HCT116 (cell line): ENCODE measurements around the gene FOXK2.

Source experiments
- ATF3 ChIP-seq: IDR thresholded peaks from 2 replicates; pipeline ENCODE4 v1.6.1; 2012
- CTCF ChIP-seq, 3 experiments: fragments of 200-600 bp in 1 of 3; sonication (generic) in 1 of 3; IDR thresholded peaks in 2 of 3; conservative IDR thresholded peaks in 1 of 3; 2 replicates each; pipeline ENCODE4 v1.5.1; 2012 to 2017; ENCODE audit warnings: low read depth in 2 of 3, low read length in 2 of 3, antibody characterized with exemption in 1 of 3, borderline replicate concordance in 1 of 3, control low read depth in 1 of 3, mild to moderate bottlenecking in 1 of 3, mixed read lengths in 1 of 3, mixed run types in 1 of 3, moderate library complexity in 1 of 3; ENCODE audit not compliant: insufficient read depth in 1 of 3
- RAD21 ChIP-seq: IDR thresholded peaks from 2 replicates; pipeline ENCODE4 v1.6.1; 2012; ENCODE audit warnings: low read depth, mild to moderate bottlenecking
- SRF ChIP-seq: IDR thresholded peaks from 2 replicates; pipeline ENCODE4 v1.6.1; 2012; ENCODE audit warnings: low read depth

GRCh38 chr17:82577300-82577699, 57.8 kb downstream of the FOXK2 start:
- no peak for TF ChIP-seq RAD21
- TF ChIP-seq ATF3, result no peak
- no peak for TF ChIP-seq SRF
- no peak for TF ChIP-seq CTCF (IDR thresholded peaks at IDR 0.05 in 2 of 3, conservative IDR thresholded peaks at IDR 0.05 in 1 of 3; ENCODE audit: borderline replicate concordance in 1 of 3, insufficient read depth in 1 of 3, low read depth in 2 of 3, low read length in 2 of 3)
